Type B pancreatic cell (in vitro differentiated cells): ENCODE measurements around the gene RERE. TPM values are rescaled to one million over a fixed set of nuclear protein-coding genes. Genes with fewer than 3 reads are reported as not detected.

Experiments
- DNase-seq: peaks from one replicate; pipeline ENCODE4 v3.0.0; 2021; ENCODE audit warnings: mixed read lengths; ENCODE audit not compliant: unreplicated experiment; ENCODE audit errors: extremely low spot score
- H3K27ac Mint-ChIP-seq: 2 replicates; pipeline ENCODE4 v1.8.0; 2021; ENCODE audit warnings: mild to moderate bottlenecking, mixed read lengths
- H3K27me3 Mint-ChIP-seq: 2 replicates; pipeline ENCODE4 v1.8.0; 2021; ENCODE audit warnings: mixed read lengths
- H3K36me3 Mint-ChIP-seq: 2 replicates; pipeline ENCODE4 v1.8.0; 2021; ENCODE audit warnings: mixed read lengths
- H3K4me1 Mint-ChIP-seq: one replicate; pipeline ENCODE4 v1.8.0; 2021; ENCODE audit warnings: mixed read lengths; ENCODE audit not compliant: unreplicated experiment
- H3K4me3 Mint-ChIP-seq: 2 replicates; pipeline ENCODE4 v1.8.0; 2021; ENCODE audit warnings: mild to moderate bottlenecking, mixed read lengths
- H3K9me3 Mint-ChIP-seq: 2 replicates; pipeline ENCODE4 v1.8.0; 2021; ENCODE audit warnings: mixed read lengths
- CTCF ChIP-seq: fragments of 200-600 bp; sonication (generic); conservative IDR thresholded peaks from 2 replicates; pipeline ENCODE4 v1.5.0; 2021; ENCODE audit warnings: antibody characterized with exemption, mild to moderate bottlenecking
- total RNA-seq: library from RNA; stranded (reverse); gene quantifications from 2 replicates; pipeline ENCODE4 v1.2.1, GENCODE V29; 2021; ENCODE audit warnings: low replicate concordance

Gene RERE
- total RNA-seq, 1 donor from 2014 or later: 141 TPM

- DNase-seq: no peak
- H3K27ac Mint-ChIP-seq: no peak overlapping the region
- H3K4me1 Mint-ChIP-seq: peaks cover 17% of the 10 kb centered on the region
- H3K36me3 Mint-ChIP-seq: peaks cover 30% of the 10 kb centered on the region
- H3K27me3 Mint-ChIP-seq: no peaks in the 10 kb centered on the region
- no peaks in the 10 kb centered on the region for H3K9me3 Mint-ChIP-seq
- TF ChIP-seq CTCF: no peak
- H3K4me3 Mint-ChIP-seq: no peak overlapping the region
Measured at GRCh38 chr1:8863138-8863537, 45.7 kb upstream of the RERE start.

GRCh38 chr1:8862528-8862927 lies 45.1 kb upstream of the RERE start:
- H3K36me3 Mint-ChIP-seq: peaks cover 27% of the 10 kb centered on the region
- no peaks in the 10 kb centered on the region for H3K9me3 Mint-ChIP-seq
- H3K27me3 Mint-ChIP-seq: no peaks in the 10 kb centered on the region
- H3K4me3 Mint-ChIP-seq: no peak overlapping the region
- DNase-seq: no peak
- H3K4me1 Mint-ChIP-seq: peaks cover 19% of the 10 kb centered on the region
- peak; percentile 77 for TF ChIP-seq CTCF
- no peak overlapping the region for H3K27ac Mint-ChIP-seq

DNA sequence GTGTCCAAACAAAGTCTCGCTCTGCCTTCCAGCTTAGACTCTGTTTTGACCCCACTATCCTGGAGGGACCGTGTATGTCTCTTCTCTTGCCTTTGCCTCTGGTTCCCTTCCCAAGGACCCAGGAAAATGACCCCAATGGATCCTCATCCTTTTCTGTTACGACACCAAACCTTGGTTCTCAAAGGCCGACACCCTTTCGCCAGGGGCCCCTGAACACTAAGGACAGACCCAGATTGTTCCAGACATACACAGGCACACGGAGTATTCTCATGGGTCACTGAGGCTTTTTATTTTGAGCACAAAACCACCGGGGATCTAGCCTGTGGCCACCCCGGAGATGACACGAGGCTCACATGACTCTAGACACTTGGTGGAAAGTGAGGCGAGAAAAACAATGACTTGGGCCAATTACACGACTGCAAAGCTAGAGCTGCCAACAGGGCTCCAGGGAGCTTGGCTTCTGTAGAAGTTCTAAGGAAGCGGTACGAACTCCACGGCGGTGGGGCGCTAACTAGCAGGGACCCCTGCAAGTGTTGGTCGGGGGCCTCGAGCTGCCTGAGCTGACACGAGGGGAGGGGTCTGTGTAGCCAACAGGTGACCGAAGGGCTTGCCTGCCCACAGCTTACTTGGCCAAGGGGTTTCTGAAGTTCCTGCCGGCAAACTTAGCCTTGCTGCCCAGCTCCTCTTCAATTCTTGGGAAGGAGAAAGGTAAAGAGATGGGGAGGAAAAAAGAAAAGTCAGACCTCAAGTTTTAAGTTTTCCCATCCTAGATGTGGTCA lies 43.5 kb upstream of the RERE start:
- no peak for TF ChIP-seq CTCF
- H3K27me3 Mint-ChIP-seq: no peaks in the 10 kb centered on the region
- H3K4me1 Mint-ChIP-seq: peaks cover 19% of the 10 kb centered on the region
- H3K36me3 Mint-ChIP-seq: peaks cover 23% of the 10 kb centered on the region
- no peaks in the 10 kb centered on the region for H3K9me3 Mint-ChIP-seq
- no peak for DNase-seq
- H3K27ac Mint-ChIP-seq: peak overlapping the region; percentile 23
- H3K4me3 Mint-ChIP-seq: no peak overlapping the region

DNA sequence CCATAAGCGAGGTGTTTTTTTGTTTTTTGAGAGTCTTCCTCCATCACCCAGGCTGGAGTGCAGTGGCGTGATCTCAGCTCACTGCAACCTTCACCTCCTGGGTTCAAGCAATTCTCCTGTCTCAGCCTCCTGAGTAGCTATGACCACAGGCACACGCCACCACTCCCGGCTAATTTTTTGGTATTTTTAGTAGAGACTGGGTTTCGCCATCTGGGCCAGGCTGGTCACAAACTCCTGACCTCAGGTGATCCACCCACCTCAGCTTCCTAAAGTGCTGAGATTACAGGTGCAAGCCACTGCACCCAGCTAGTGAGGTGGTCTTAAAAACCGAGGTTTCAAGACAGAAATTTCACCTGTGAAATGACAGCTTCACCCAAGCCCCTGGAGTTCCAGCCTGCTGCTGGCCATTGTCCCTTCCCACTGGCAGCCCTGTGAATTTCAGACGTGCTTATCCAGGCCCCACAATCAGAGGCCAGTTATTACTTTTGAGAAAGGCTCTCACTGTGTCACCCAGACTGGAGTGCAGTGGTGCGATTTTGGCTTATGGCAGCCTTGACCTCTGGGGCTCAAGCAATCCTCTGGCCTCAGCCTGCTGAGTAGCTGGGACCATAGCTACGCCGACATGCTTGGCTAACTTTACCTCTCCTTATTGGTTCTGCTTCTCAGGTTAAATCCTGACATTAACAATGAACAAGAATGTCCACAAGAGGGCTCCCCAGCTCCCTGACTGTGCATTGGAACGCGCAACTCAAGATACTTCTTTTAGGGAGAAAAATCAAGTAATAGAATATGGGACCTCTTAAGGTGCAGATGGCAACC lies 41.7 kb upstream of the RERE start:
- Mint-ChIP-seq H3K4me1 (peaks cover 19% of the 10 kb centered on the region), H3K4me3 (peak overlapping the region; percentile 59), H3K27ac (peak overlapping the region; percentile 72), H3K9me3 (no peaks in the 10 kb centered on the region), H3K27me3 (no peaks in the 10 kb centered on the region), H3K36me3 (peaks cover 23% of the 10 kb centered on the region)
- no peak for DNase-seq
- TF ChIP-seq CTCF: peak; percentile 80

DNA sequence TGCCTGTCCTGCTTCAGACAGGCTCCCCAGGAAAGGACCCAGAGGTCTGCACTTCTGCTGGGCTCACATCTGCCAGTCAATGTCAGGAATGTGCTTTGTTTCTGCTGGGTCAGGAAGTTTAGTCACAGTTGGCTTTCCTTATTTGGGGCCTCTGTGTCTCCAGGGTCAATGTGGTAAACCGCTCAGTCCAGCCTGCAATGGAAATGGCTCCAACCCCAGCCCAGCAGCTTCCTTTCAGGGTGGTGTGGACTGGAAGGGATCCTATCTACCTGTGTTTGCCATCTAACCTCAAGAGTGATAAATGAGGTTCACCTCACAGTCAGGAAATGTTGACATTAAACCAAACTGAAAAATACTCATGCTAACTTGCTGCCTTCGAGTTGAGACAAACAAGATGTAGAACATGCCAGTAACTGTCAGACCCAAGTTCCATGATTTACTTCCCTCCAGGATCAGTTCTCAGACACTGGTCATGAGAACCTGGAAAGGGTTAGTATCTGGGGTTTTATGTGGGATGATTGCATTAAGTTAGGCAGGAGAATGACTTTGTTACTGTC lies 40.8 kb upstream of the RERE start:
- H3K4me1 Mint-ChIP-seq: peaks cover 19% of the 10 kb centered on the region

More for the DNA sequence above, 40.8 kb upstream of the RERE start:
- H3K4me3 Mint-ChIP-seq: no peak overlapping the region
- H3K36me3 Mint-ChIP-seq: peaks cover 23% of the 10 kb centered on the region
- TF ChIP-seq CTCF: no peak
- DNase-seq: no peak
- H3K27me3 Mint-ChIP-seq: no peaks in the 10 kb centered on the region
- H3K9me3 Mint-ChIP-seq: no peaks in the 10 kb centered on the region
- H3K27ac Mint-ChIP-seq: peak overlapping the region; percentile 17
